Measurements from ENCODE around the gene DISC1.
"Not testable (repeated sequence)": the region's sequence is repeated elsewhere in the genome, so short reads cannot be mapped to it uniquely, and the experiment has no call there.

The DISC1 gene

DNA sequence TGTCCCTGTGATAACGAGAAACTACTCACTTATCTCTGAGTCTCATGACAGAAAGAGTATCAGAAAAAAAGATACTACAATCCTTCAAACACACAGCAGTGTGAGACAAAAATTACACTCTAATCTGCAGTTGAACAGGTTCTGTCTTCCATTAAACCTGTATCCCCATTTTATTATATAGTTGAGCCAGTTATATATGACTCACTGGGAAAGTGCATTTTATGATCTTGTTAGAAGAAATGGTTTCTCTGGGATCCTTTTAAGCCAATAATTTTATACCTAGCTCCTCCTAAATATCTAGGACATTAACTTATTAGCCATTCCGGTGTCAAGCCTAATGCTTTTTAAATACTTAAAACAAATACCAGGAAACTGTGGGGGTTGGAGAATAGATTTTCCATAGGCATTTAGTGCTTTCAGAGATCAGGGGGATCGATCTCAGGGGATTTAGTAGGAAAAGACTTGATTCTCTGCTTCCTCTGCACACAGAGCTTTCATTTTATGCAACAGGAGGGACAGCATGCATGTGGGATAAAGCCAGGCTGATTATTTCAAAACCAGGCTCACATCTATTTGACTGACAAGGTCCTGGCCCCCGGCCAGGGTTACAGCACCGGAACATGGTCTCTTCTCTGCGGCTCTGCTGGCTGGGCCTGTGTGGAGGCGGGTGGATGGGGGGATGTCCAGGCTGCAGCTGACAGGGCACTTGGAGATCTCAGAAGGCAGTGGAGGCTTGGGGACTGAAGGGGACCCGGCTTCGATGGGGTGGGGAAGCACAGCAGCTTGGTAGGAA is 310.6 kb downstream of the DISC1 start:
- peaks cover 26% of the 10 kb centered on the region for H3K36me3 Mint-ChIP-seq (ENCODE audit: low read depth)
- peaks cover 5% of the 10 kb centered on the region for H3K4me1 Mint-ChIP-seq (ENCODE audit: low read depth)
- no peaks in the 10 kb centered on the region for H3K9me3 Mint-ChIP-seq
- no peak overlapping the region for H3K4me3 Mint-ChIP-seq
- no peaks in the 10 kb centered on the region for H3K27me3 Mint-ChIP-seq
- intact Hi-C loops (cut with micrococcal nuclease): no loop called here
- no peak overlapping the region for H3K27ac Mint-ChIP-seq

GRCh38 chr1:231938211-231938610 is 311.6 kb downstream of the DISC1 start:
- Mint-ChIP-seq H3K9me3 (no peaks in the 10 kb centered on the region), H3K36me3 (ENCODE audit: low read depth) (peaks cover 30% of the 10 kb centered on the region), H3K4me3 (no peak overlapping the region), H3K27ac (no peak overlapping the region), H3K4me1 (ENCODE audit: low read depth) (peaks cover 5% of the 10 kb centered on the region), H3K27me3 (no peaks in the 10 kb centered on the region)
- intact Hi-C loops (cut with micrococcal nuclease): no loop called here

- H3K9me3 Mint-ChIP-seq: no peaks in the 10 kb centered on the region
- no peak overlapping the region for H3K27ac Mint-ChIP-seq
- H3K4me3 Mint-ChIP-seq: no peak overlapping the region
- intact Hi-C loops (cut with micrococcal nuclease): no loop called here
- no peaks in the 10 kb centered on the region for H3K27me3 Mint-ChIP-seq
- peaks cover 33% of the 10 kb centered on the region for H3K36me3 Mint-ChIP-seq (ENCODE audit: low read depth)
- H3K4me1 Mint-ChIP-seq (ENCODE audit: low read depth): peaks cover 5% of the 10 kb centered on the region
Measured at GRCh38 chr1:231938711-231939110, 312.1 kb downstream of the DISC1 start.

DNA sequence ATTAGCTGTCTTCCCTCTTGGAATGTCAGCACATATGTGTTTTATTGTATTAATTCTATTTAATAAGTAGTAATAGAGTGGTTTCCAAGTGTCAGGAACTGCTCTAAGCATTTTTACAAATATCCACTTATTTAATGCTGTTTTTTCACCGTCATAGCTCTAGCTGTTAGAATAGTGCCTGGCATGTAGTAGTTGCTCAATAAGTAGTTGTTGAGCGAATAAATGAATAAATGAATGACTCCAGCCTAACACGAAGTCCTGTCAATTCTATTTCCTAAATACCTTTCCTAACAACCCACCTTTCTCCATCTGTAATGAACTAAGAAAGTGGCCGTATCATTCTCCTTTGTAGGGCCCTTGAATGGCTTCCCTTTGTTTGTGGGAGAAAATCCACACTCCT is 312.5 kb downstream of the DISC1 start:
- Mint-ChIP-seq H3K27ac (no peak overlapping the region), H3K4me1 (ENCODE audit: low read depth) (peaks cover 5% of the 10 kb centered on the region), H3K27me3 (no peaks in the 10 kb centered on the region), H3K9me3 (no peaks in the 10 kb centered on the region), H3K4me3 (no peak overlapping the region), H3K36me3 (ENCODE audit: low read depth) (peaks cover 33% of the 10 kb centered on the region)
- intact Hi-C loops (cut with micrococcal nuclease): no loop called here

DNA sequence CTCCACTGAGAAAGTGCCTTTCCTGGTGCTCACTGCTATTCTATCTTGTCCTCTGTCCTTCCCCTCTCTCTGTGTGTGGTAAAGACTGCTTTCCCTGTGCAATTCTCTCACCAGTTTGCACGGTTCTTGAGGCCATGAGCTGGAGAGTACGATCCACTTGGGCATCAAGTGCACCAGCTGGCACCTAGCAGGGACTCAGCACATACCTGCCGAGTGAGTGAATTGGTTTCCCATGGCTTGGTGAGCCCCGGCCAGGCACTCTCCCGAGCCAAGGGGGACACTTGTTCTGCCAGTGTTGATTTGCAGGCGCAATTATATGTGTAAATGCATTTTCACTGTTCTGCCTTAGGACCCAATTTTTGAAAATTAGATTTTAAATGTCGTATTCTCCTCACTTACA is 313.5 kb downstream of the DISC1 start:
- no peak overlapping the region for H3K4me3 Mint-ChIP-seq

GRCh38 chr1:231940701-231941100 is 314.1 kb downstream of the DISC1 start:
- intact Hi-C loops (cut with micrococcal nuclease): no loop called here
- H3K27ac Mint-ChIP-seq: no peak overlapping the region
- no peaks in the 10 kb centered on the region for H3K4me1 Mint-ChIP-seq (ENCODE audit: low read depth)
- peaks cover 47% of the 10 kb centered on the region for H3K36me3 Mint-ChIP-seq (ENCODE audit: low read depth)
- no peak overlapping the region for H3K4me3 Mint-ChIP-seq
- peaks cover 8% of the 10 kb centered on the region for H3K9me3 Mint-ChIP-seq
- H3K27me3 Mint-ChIP-seq: no peaks in the 10 kb centered on the region

More for the DNA sequence above, 313.5 kb downstream of the DISC1 start:
- peaks cover 41% of the 10 kb centered on the region for H3K36me3 Mint-ChIP-seq (ENCODE audit: low read depth)
- H3K27me3 Mint-ChIP-seq: no peaks in the 10 kb centered on the region
- H3K4me1 Mint-ChIP-seq (ENCODE audit: low read depth): peaks cover under 1% of the 10 kb centered on the region
- H3K9me3 Mint-ChIP-seq: peaks cover 6% of the 10 kb centered on the region
- no peak overlapping the region for H3K27ac Mint-ChIP-seq
- intact Hi-C loops (cut with micrococcal nuclease): no loop called here

- no peak overlapping the region for H3K4me3 Mint-ChIP-seq
- no peaks in the 10 kb centered on the region for H3K27me3 Mint-ChIP-seq
- peaks cover 43% of the 10 kb centered on the region for H3K36me3 Mint-ChIP-seq (ENCODE audit: low read depth)
- H3K9me3 Mint-ChIP-seq: peaks cover 8% of the 10 kb centered on the region
- intact Hi-C loops (cut with micrococcal nuclease): no loop called here
- H3K27ac Mint-ChIP-seq: no peak overlapping the region
- H3K4me1 Mint-ChIP-seq (ENCODE audit: low read depth): no peaks in the 10 kb centered on the region
Measured at GRCh38 chr1:231943084-231943483, 316.5 kb downstream of the DISC1 start.

DNA sequence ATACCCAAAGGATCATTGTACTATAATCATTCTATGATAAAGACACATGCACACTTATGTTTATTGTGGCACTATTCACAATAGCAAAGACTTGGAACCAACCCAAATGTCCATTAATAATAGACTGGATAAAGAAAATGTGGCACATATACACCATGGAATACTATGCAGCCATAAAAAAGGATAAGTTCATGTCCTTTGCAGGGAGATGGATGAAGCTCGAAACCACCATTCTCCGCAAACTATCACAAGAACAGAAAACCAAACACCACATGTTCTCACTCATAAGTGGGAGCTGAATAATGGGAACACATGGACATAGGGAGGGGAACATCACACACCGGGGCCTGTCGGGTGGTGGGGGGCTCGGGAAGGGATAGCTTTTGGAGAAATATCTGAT is 321.5 kb downstream of the DISC1 start:
- H3K27ac Mint-ChIP-seq; intact Hi-C loops (cut with micrococcal nuclease); H3K9me3 Mint-ChIP-seq; H3K4me3 Mint-ChIP-seq; H3K4me1 Mint-ChIP-seq (ENCODE audit: low read depth); H3K27me3 Mint-ChIP-seq: not testable (repeated sequence)
- H3K36me3 Mint-ChIP-seq (ENCODE audit: low read depth): peaks cover 19% of the 10 kb centered on the region

- H3K4me1 Mint-ChIP-seq (ENCODE audit: low read depth): no peaks in the 10 kb centered on the region
- peaks cover 8% of the 10 kb centered on the region for H3K9me3 Mint-ChIP-seq
- H3K36me3 Mint-ChIP-seq (ENCODE audit: low read depth): peaks cover 13% of the 10 kb centered on the region
- intact Hi-C loops (cut with micrococcal nuclease): no loop called here
- H3K4me3 Mint-ChIP-seq: no peak overlapping the region
- no peak overlapping the region for H3K27ac Mint-ChIP-seq
- no peaks in the 10 kb centered on the region for H3K27me3 Mint-ChIP-seq
Measured at GRCh38 chr1:231949277-231950091, 322.9 kb downstream of the DISC1 start.

DNA sequence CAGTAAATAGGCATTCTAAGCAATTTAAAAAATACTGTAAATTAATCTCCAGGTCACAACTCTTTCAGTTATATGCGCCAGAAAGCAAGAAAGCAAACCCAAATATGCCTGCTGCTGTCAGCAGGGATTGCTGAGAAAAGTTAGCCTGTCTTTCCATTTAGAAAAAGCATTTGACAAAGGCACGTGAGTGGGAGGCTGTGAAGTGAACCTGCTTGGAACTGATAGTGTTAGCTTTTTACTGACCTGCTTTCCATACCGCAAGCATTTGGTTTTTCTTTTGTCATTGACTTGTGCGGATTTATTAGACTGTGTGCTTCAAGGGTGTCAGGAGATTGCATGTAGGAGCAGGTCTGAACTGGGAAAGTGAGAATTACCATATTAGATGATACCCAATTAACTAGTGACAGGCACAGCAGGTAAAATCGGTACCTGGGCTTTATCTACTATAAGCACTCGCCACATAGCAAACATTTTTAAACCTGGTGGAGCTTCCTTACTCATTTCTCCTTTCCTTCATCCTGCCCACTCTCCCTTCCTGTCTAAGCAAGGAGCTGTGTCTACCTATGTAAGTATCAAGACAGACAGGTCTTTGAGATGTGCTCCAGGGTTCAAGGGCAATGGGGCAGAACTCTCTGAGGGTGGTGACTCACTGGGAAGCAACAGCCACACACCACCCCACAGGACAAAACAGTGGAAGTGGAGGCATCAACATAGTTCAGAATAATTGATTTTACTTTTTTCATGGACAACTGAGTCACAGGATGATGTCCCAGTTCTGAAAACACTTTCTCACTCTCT is 323.9 kb downstream of the DISC1 start:
- H3K36me3 Mint-ChIP-seq (ENCODE audit: low read depth): peaks cover 10% of the 10 kb centered on the region
- no peaks in the 10 kb centered on the region for H3K27me3 Mint-ChIP-seq
- H3K4me1 Mint-ChIP-seq (ENCODE audit: low read depth): no peaks in the 10 kb centered on the region
- intact Hi-C loops (cut with micrococcal nuclease): no loop called here
- H3K27ac Mint-ChIP-seq: no peak overlapping the region
- H3K9me3 Mint-ChIP-seq: no peaks in the 10 kb centered on the region
- H3K4me3 Mint-ChIP-seq: no peak overlapping the region

- intact Hi-C loops (cut with micrococcal nuclease): no loop called here
- Mint-ChIP-seq H3K4me3 (no peak overlapping the region), H3K27me3 (no peaks in the 10 kb centered on the region), H3K4me1 (ENCODE audit: low read depth) (no peaks in the 10 kb centered on the region), H3K9me3 (peaks cover 7% of the 10 kb centered on the region), H3K36me3 (ENCODE audit: low read depth) (peaks cover 16% of the 10 kb centered on the region), H3K27ac (no peak overlapping the region)
Measured at GRCh38 chr1:231951374-231951773, 324.8 kb downstream of the DISC1 start.

DNA sequence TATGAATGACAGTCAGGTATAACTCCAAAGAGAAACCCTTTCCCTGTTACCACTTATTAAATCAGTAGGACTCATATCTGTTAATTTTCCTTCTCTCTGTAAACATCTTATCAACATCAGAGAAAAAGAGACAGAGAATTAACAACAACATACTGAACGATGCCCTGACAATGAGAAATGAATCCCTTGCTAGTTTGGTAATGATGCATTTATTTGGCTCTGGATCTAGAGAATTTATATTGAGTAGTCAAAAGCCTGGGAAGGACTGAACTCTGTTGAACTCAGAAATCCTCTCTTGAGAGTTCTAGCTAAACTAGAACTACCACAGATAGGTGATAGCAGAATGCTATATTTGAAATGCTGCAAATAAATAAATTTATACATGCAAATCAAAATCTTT is 325.6 kb downstream of the DISC1 start:
- H3K27me3 Mint-ChIP-seq: no peaks in the 10 kb centered on the region
- H3K9me3 Mint-ChIP-seq: peaks cover 12% of the 10 kb centered on the region
- intact Hi-C loops (cut with micrococcal nuclease): no loop called here
- H3K4me1 Mint-ChIP-seq (ENCODE audit: low read depth): no peaks in the 10 kb centered on the region
- H3K4me3 Mint-ChIP-seq: no peak overlapping the region
- H3K27ac Mint-ChIP-seq: no peak overlapping the region
- H3K36me3 Mint-ChIP-seq (ENCODE audit: low read depth): peaks cover 23% of the 10 kb centered on the region

GRCh38 chr1:231953660-231954059 is 327.1 kb downstream of the DISC1 start:
- H3K4me3 Mint-ChIP-seq: no peak overlapping the region

DNA sequence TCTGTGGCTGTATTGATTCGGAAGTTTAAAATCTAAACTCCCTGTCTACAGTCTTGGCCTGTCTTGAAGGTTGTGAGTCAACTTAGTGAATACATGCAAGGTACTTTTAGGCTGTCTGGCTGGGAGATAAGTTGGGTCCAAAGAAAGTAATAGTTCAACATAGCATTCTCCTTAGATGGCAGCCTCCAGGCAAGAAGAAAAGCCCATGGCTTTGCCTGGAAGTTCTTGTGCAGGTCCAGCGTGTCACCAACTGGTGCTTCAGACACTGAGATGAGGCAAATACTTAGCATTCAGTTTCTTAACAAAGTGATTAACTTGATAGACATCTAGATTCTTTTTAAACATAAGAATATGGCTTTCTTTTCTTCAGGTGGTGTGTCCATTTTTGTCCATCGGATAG is 328.2 kb downstream of the DISC1 start:
- Mint-ChIP-seq H3K27ac (no peak overlapping the region), H3K27me3 (no peaks in the 10 kb centered on the region), H3K4me3 (no peak overlapping the region), H3K9me3 (peaks cover 12% of the 10 kb centered on the region), H3K36me3 (ENCODE audit: low read depth) (peaks cover 33% of the 10 kb centered on the region), H3K4me1 (ENCODE audit: low read depth) (no peaks in the 10 kb centered on the region)
- intact Hi-C loops (cut with micrococcal nuclease): no loop called here

More at GRCh38 chr1:231953660-231954059, 327.1 kb downstream of the DISC1 start:
- H3K9me3 Mint-ChIP-seq: peaks cover 12% of the 10 kb centered on the region
- no peak overlapping the region for H3K27ac Mint-ChIP-seq
- H3K4me1 Mint-ChIP-seq (ENCODE audit: low read depth): no peaks in the 10 kb centered on the region
- H3K27me3 Mint-ChIP-seq: no peaks in the 10 kb centered on the region
- intact Hi-C loops (cut with micrococcal nuclease): no loop called here
- peaks cover 27% of the 10 kb centered on the region for H3K36me3 Mint-ChIP-seq (ENCODE audit: low read depth)
